HepG2 (cell line): ENCODE measurements around the gene C21orf58. TPM values are rescaled to one million over a fixed set of nuclear protein-coding genes. Genes with fewer than 3 reads are reported as not detected.

ENCODE experiments used
- ATAC-seq: fragments of 200-7000 bp; cut with Tn5 transposase; 3 replicates; pipeline ENCODE4 v1.9.1; 2020; ENCODE audit warnings: mild to moderate bottlenecking, moderate library complexity
- BruUV-seq: library from RNA; stranded (reverse); fragments of 400-500 nt; replicated peaks from 2 replicates; lab custom pipeline; 2021; lab: Mats Ljungman, UMichigan
- CTCF ChIA-PET: fragments of 300-600 bp; formaldehyde crosslinking; extraction: SDS; loops from one replicate; lab custom pipeline; 2021; ENCODE audit warnings: low total read pairs, inconsistent platforms, low intra/inter-chr PET ratio; lab: Yijun Ruan, JAX
- POLR2A ChIA-PET: fragments of 350-600 bp; sonication (Branson Sonifier 250); formaldehyde crosslinking; loops from one replicate; lab custom pipeline; 2020; ENCODE audit warnings: antibody characterized with exemption, inconsistent platforms; lab: Yijun Ruan, JAX
- DNase-seq: peaks from one replicate; pipeline ENCODE4 v3.0.0-alpha.2; 2015; ENCODE audit warnings: low spot score
- FAIRE-seq: peaks from 3 replicates; lab custom pipeline; 2011; peaks lifted over from hg19 to GRCh38; lab: Jason Lieb, UNC
- H2AFZ ChIP-seq: one replicate; pipeline ENCODE4 v1.6.1; 2011; ENCODE audit warnings: low read length, inconsistent platforms
- H3K27ac ChIP-seq: fragments of 300-600 bp; 3 replicates; pipeline ENCODE4 v1.8.0; 2011; ENCODE audit warnings: mixed run types, mild to moderate bottlenecking, mixed read lengths, low read length, inconsistent platforms; ENCODE audit not compliant: insufficient read depth; ENCODE audit errors: extremely low read length
- H3K27me3 ChIP-seq, 2 experiments: fragments of 200-600 bp in 1 of 2; 2 replicates in 1 of 2; 3 replicates in 1 of 2; pipeline versions ENCODE4 v1.6.0 to v1.8.0; 2011; ENCODE audit warnings: low read length in 2 of 2, mild to moderate bottlenecking in 2 of 2, moderate library complexity in 2 of 2, inconsistent platforms in 1 of 2; ENCODE audit not compliant: insufficient read depth in 2 of 2, control insufficient read depth in 1 of 2
- H3K36me3 ChIP-seq, 2 experiments: fragments of 200-600 bp in 1 of 2; replicated peaks in 1 of 2; 2 replicates in 1 of 2; 3 replicates in 1 of 2; pipeline versions ENCODE4 v1.5.1 to v1.8.0; 2011; ENCODE audit warnings: low read length in 2 of 2, inconsistent platforms in 1 of 2; ENCODE audit not compliant: insufficient read depth in 2 of 2, control insufficient read depth in 1 of 2
- H3K4me1 ChIP-seq: 2 replicates; pipeline ENCODE4 v1.5.1; 2012; ENCODE audit warnings: low read length, inconsistent platforms; ENCODE audit not compliant: insufficient read depth
- H3K4me2 ChIP-seq: 2 replicates; pipeline ENCODE4 v1.6.0; 2011; ENCODE audit warnings: low read depth, low read length, inconsistent platforms
- H3K4me3 ChIP-seq, 3 experiments: fragments of 200-600 bp in 1 of 3; sonication (generic), shearing (Covaris generic) in 1 of 3; replicated peaks in 1 of 3; 2 replicates each; pipeline ENCODE4 v1.5.1; 2011 to 2016; ENCODE audit warnings: low read length in 3 of 3, inconsistent platforms in 2 of 3, low read depth in 2 of 3, mild to moderate bottlenecking in 2 of 3, control low read depth in 1 of 3, mixed read lengths in 1 of 3; ENCODE audit not compliant: insufficient read depth in 1 of 3
- H3K79me2 ChIP-seq: one replicate; pipeline ENCODE4 v1.6.1; 2011; ENCODE audit warnings: low read length, inconsistent platforms; ENCODE audit not compliant: insufficient read depth
- H3K9ac ChIP-seq: 2 replicates; pipeline ENCODE4 v1.6.0; 2011; ENCODE audit warnings: mild to moderate bottlenecking, low read depth, low read length, inconsistent platforms; ENCODE audit not compliant: insufficient read depth
- H3K9me3 ChIP-seq: 2 replicates; pipeline ENCODE4 v1.5.1; 2012; ENCODE audit warnings: mild to moderate bottlenecking, low read length
- H4K20me1 ChIP-seq: 2 replicates; pipeline ENCODE4 v1.6.0; 2011; ENCODE audit warnings: inconsistent platforms, mild to moderate bottlenecking, low read length, moderate library complexity; ENCODE audit not compliant: insufficient read depth
- AGO2 ChIP-seq: fragments of 200-400 bp; formaldehyde crosslinking; optimal IDR thresholded peaks from 2 replicates; pipeline ENCODE3; 2017; ENCODE audit warnings: mild to moderate bottlenecking, low read depth, low read length, moderate library complexity
- ATF2 ChIP-seq: sonication (generic); formaldehyde crosslinking; IDR thresholded peaks from 2 replicates; pipeline ENCODE4 v1.4.0; 2020; ENCODE audit warnings: missing genetic modification reagents
- FOXA1 ChIP-seq, 2 experiments: fragments of 450-650 bp in 1 of 2; sonication (generic) in 1 of 2; formaldehyde crosslinking in 1 of 2; IDR thresholded peaks; 2 replicates each; pipeline versions ENCODE4 v1.4.0 to v1.6.1; 2016 to 2020; ENCODE audit warnings: missing genetic modification reagents in 1 of 2
- SNAPC4 ChIP-seq: sonication (generic); formaldehyde crosslinking; IDR thresholded peaks from 2 replicates; pipeline ENCODE4 v1.4.0; 2020; ENCODE audit warnings: mild to moderate bottlenecking, missing genetic modification reagents
- ZNF883 ChIP-seq: sonication (generic); formaldehyde crosslinking; IDR thresholded peaks from 2 replicates; pipeline ENCODE4 v1.5.1; 2020; ENCODE audit warnings: mild to moderate bottlenecking, missing genetic modification reagents; ENCODE audit errors: not compliant biosample characterization
- WGBS: methylation state at CpG from one replicate; pipeline ENCODE4 v1.1.6; 2017; ENCODE audit warnings: low lambda C conversion rate; 5-methylcytosine and 5-hydroxymethylcytosine counted together
- in situ Hi-C: cut with HindIII; loops from 2 replicates; pipeline ENCODE4 v1.10.0; 2017; ENCODE audit warnings: low pct_unique_long_range_greater_than_20kb; ENCODE audit not compliant: extremely low pct_ligation_motif_present
- intact Hi-C: fragments of 100-400 bp; cut with micrococcal nuclease; formaldehyde crosslinking; loops from one replicate; pipeline ENCODE4 v1.10.0; 2022; ENCODE audit not compliant: unreplicated experiment
- polyA plus RNA-seq, 8 experiments: library from polyadenylated mRNA; depleted of rRNA in 3 of 8; stranded (reverse) in 7 of 8; unstranded in 1 of 8; fragments of >200 nt; fragmentation: Illumina TruSeq in 4 of 8; extraction: Trizol in 4 of 8; gene quantifications; 2 replicates each; pipeline versions ENCODE4 v1.2.1 to v1.2.3, GENCODE V29; 2011 to 2016; ENCODE audit warnings: low read depth in 4 of 8, missing spikeins in 1 of 8, mixed read lengths in 1 of 8; ENCODE audit not compliant: insufficient read depth in 1 of 8
- total RNA-seq, 5 experiments: library from RNA; depleted of rRNA; stranded (reverse); fragments of >200 nt; fragmentation: Illumina TruSeq; extraction: Trizol; gene quantifications; 2 replicates each; pipeline ENCODE4 v1.2.3, GENCODE V29; 2016; ENCODE audit warnings: low read depth in 1 of 5

C21orf58 gene
- total and polyA plus RNA-seq, 2 of the 13 experiments (the other 11 are each of a cell fraction or from before 2014, with no cell fraction given), result 3.5 to 6.8 TPM

- H3K4me3 ChIP-seq, result no peak overlapping the region
- 96% methylated on average over 79 of the region's 84 CpGs for WGBS
- DNase-seq, result no peak
Observed at GRCh38 chr21:46297338-46298271, 26.1 kb downstream of the C21orf58 start.

More at GRCh38 chr21:46297338-46298271, 26.1 kb downstream of the C21orf58 start:
- POLR2A ChIA-PET, result no interaction called here
- CTCF ChIA-PET, result no interaction called here
- no peak overlapping the region for H2AFZ ChIP-seq
- no peak for FAIRE-seq
- H3K79me2 ChIP-seq, result no peaks in the 10 kb centered on the region
- H3K9ac ChIP-seq, result no peak overlapping the region
- TF ChIP-seq AGO2, result peak; percentile 61
- TF ChIP-seq SNAPC4 (CRISPR knock-in tag), result no peak
- no peak for TF ChIP-seq FOXA1 (IDR thresholded peaks at IDR 0.05)
- no peak for TF ChIP-seq FOXA1 (CRISPR knock-in tag; IDR thresholded peaks at IDR 0.05)
- TF ChIP-seq ZNF883 (CRISPR knock-in tag), result no peak
- no peak for TF ChIP-seq ATF2
- intact Hi-C loops (no loop called here), in situ Hi-C loops (no loop called here)
- BruUV-seq, result no TSS peak
- no peaks in the 10 kb centered on the region for H3K27me3 ChIP-seq
- no peaks in the 10 kb centered on the region for H4K20me1 ChIP-seq
- no peak overlapping the region for H3K4me2 ChIP-seq
- H3K36me3 ChIP-seq, result peaks cover 0 to 12% of the 10 kb centered on the region in 2 experiments; a peak in 1 of 5 replicates
- no peak overlapping the region for H3K27ac ChIP-seq
- no peak for ATAC-seq
- peaks cover 22% of the 10 kb centered on the region; the same call in 1 of the 2 replicates for H3K4me1 ChIP-seq
- no peaks in the 10 kb centered on the region for H3K9me3 ChIP-seq
